Parathyroid adenoma (tissue), 2 donors: ENCODE measurements around the gene MBOAT1.

ENCODE experiments used
- H2AFZ ChIP-seq: fragments of 300-600 bp; sonication (generic); one replicate; pipeline ENCODE4 v1.7.0; 2017; ENCODE audit warnings: antibody characterized with exemption, mild to moderate bottlenecking
- H3K27ac ChIP-seq: fragments of 300-600 bp; sonication (generic); one replicate; pipeline ENCODE4 v1.7.0; 2017
- H3K27me3 ChIP-seq: fragments of 300-600 bp; sonication (generic); one replicate; pipeline ENCODE4 v1.7.0; 2017; ENCODE audit warnings: low read length; ENCODE audit not compliant: control insufficient read depth, insufficient read depth
- H3K36me3 ChIP-seq: fragments of 300-600 bp; sonication (generic); one replicate; pipeline ENCODE4 v1.7.0; 2017; ENCODE audit warnings: low read length; ENCODE audit not compliant: control insufficient read depth, insufficient read depth
- H3K4me1 ChIP-seq: fragments of 300-600 bp; sonication (generic); one replicate; pipeline ENCODE4 v1.7.0; 2017; ENCODE audit warnings: control low read depth
- H3K4me2 ChIP-seq: fragments of 300-600 bp; sonication (generic); one replicate; pipeline ENCODE4 v1.7.0; 2017; ENCODE audit warnings: low read length
- H3K4me3 ChIP-seq: fragments of 300-600 bp; sonication (generic); one replicate; pipeline ENCODE4 v1.7.0; 2017; ENCODE audit warnings: low read depth, low read length
- H3K79me2 ChIP-seq: fragments of 300-600 bp; sonication (generic); one replicate; pipeline ENCODE4 v1.7.0; 2017; ENCODE audit warnings: control low read depth
- H3K9ac ChIP-seq: fragments of 300-600 bp; sonication (generic); one replicate; pipeline ENCODE4 v1.7.0; 2017; ENCODE audit warnings: mild to moderate bottlenecking
- H3K9me3 ChIP-seq: fragments of 300-600 bp; sonication (generic); one replicate; pipeline ENCODE4 v1.7.0; 2017; ENCODE audit warnings: low read length; ENCODE audit not compliant: control insufficient read depth
- CTCF ChIP-seq: fragments of 300-600 bp; sonication (generic); IDR thresholded peaks from one replicate; pipeline ENCODE4 v1.7.0; 2017; ENCODE audit warnings: antibody characterized with exemption, mild to moderate bottlenecking
- donor health status: primary hyperparathyroidism.

The MBOAT1 gene

GRCh38 chr6:20211941-20212391 is 303 bp downstream of the MBOAT1 start:
- peaks cover 6% of the 10 kb centered on the region for H3K4me1 ChIP-seq
- H3K4me3 ChIP-seq = peak overlapping the region; percentile 80
- no peaks in the 10 kb centered on the region for H3K36me3 ChIP-seq
- H3K27me3 ChIP-seq = no peaks in the 10 kb centered on the region
- H3K4me2 ChIP-seq = peak overlapping the region; percentile 96
- H2AFZ ChIP-seq = peak overlapping the region; percentile 95
- no peak overlapping the region for H3K9ac ChIP-seq
- TF ChIP-seq CTCF = no peak
- no peaks in the 10 kb centered on the region for H3K9me3 ChIP-seq
- peak overlapping the region; percentile 77 for H3K27ac ChIP-seq
- no peaks in the 10 kb centered on the region for H3K79me2 ChIP-seq

- no peaks in the 10 kb centered on the region for H3K27me3 ChIP-seq
Measured at GRCh38 chr6:20211037-20211940, 980 bp downstream of the MBOAT1 start.

GRCh38 chr6:20210158-20210557 is 2.1 kb downstream of the MBOAT1 start:
- no peak overlapping the region for H3K4me2 ChIP-seq
- peaks cover 2% of the 10 kb centered on the region for H3K79me2 ChIP-seq
- TF ChIP-seq CTCF = no peak
- H3K4me1 ChIP-seq = peaks cover 6% of the 10 kb centered on the region
- no peak overlapping the region for H3K27ac ChIP-seq
- H2AFZ ChIP-seq = no peak overlapping the region
- H3K9me3 ChIP-seq = no peaks in the 10 kb centered on the region
- no peaks in the 10 kb centered on the region for H3K36me3 ChIP-seq
- no peak overlapping the region for H3K9ac ChIP-seq
- H3K4me3 ChIP-seq = no peak overlapping the region
- H3K27me3 ChIP-seq = no peaks in the 10 kb centered on the region

More at GRCh38 chr6:20211037-20211940, 980 bp downstream of the MBOAT1 start:
- Histone ChIP-seq H3K9me3 (no peaks in the 10 kb centered on the region), H3K4me2 (peak overlapping the region; percentile 96), H3K36me3 (no peaks in the 10 kb centered on the region), H3K79me2 (no peaks in the 10 kb centered on the region), H3K4me3 (peak overlapping the region; percentile 80), H3K4me1 (peaks cover 6% of the 10 kb centered on the region), H3K27ac (peak overlapping the region; percentile 77), H3K9ac (no peak overlapping the region), H2AFZ (peak overlapping the region; percentile 95)
- no peak for TF ChIP-seq CTCF

- peaks cover 6% of the 10 kb centered on the region for H3K4me1 ChIP-seq
- TF ChIP-seq CTCF = no peak
- no peak overlapping the region for H2AFZ ChIP-seq
- H3K27me3 ChIP-seq = no peaks in the 10 kb centered on the region
- no peak overlapping the region for H3K27ac ChIP-seq
- no peak overlapping the region for H3K9ac ChIP-seq
- H3K4me2 ChIP-seq = no peak overlapping the region
- no peaks in the 10 kb centered on the region for H3K36me3 ChIP-seq
- no peaks in the 10 kb centered on the region for H3K9me3 ChIP-seq
- no peak overlapping the region for H3K4me3 ChIP-seq
- H3K79me2 ChIP-seq = peaks cover 2% of the 10 kb centered on the region
Measured at GRCh38 chr6:20208687-20209378, 3.4 kb downstream of the MBOAT1 start.
